SK-N-MC (cell line): Measurements from ENCODE around the gene LMAN1.

Experiments used
- DNase-seq: peaks from one replicate; pipeline ENCODE4 v3.0.0-alpha.2; 2011; ENCODE audit warnings: low read depth, low spot score
- H3K27ac ChIP-seq: fragments of 200-600 bp; sonication (generic); 2 replicates; pipeline ENCODE4 v1.5.1; 2016; ENCODE audit warnings: mixed run types
- H3K36me3 ChIP-seq: fragments of 200-600 bp; sonication (generic); 2 replicates; pipeline ENCODE4 v1.6.1; 2017; ENCODE audit warnings: antibody characterized with exemption, low read length, mixed read lengths; ENCODE audit not compliant: insufficient read depth
- H3K4me3 ChIP-seq: fragments of 200-600 bp; sonication (generic); 2 replicates; pipeline ENCODE4 v1.5.1; 2016
- H3K9ac ChIP-seq: fragments of 200-600 bp; sonication (generic); 2 replicates; pipeline ENCODE4 v1.8.0; 2017; ENCODE audit warnings: mixed run types, mixed read lengths; ENCODE audit not compliant: insufficient read length
- H3K9me3 ChIP-seq: fragments of 200-600 bp; sonication (generic); 2 replicates; pipeline ENCODE4 v1.6.1; 2017; ENCODE audit warnings: low read depth, mild to moderate bottlenecking, antibody characterized with exemption, low read length, moderate library complexity, mixed read lengths
- EZH2 ChIP-seq: fragments of 200-600 bp; sonication (generic); IDR thresholded peaks from one replicate; pipeline ENCODE4 v1.6.1; 2017; ENCODE audit warnings: antibody characterized with exemption
- FOXP2 ChIP-seq: optimal IDR thresholded peaks from 2 replicates; pipeline ENCODE3; 2011; ENCODE audit warnings: mild to moderate bottlenecking, moderate library complexity; ENCODE audit not compliant: insufficient read depth; ENCODE audit errors: extremely low read length, control extremely low read depth
- POLR2AphosphoS5 ChIP-seq: IDR thresholded peaks from 2 replicates; pipeline ENCODE4 v1.6.1; 2012; ENCODE audit warnings: mild to moderate bottlenecking, low read depth, low read length, borderline replicate concordance

LMAN1 gene

DNA sequence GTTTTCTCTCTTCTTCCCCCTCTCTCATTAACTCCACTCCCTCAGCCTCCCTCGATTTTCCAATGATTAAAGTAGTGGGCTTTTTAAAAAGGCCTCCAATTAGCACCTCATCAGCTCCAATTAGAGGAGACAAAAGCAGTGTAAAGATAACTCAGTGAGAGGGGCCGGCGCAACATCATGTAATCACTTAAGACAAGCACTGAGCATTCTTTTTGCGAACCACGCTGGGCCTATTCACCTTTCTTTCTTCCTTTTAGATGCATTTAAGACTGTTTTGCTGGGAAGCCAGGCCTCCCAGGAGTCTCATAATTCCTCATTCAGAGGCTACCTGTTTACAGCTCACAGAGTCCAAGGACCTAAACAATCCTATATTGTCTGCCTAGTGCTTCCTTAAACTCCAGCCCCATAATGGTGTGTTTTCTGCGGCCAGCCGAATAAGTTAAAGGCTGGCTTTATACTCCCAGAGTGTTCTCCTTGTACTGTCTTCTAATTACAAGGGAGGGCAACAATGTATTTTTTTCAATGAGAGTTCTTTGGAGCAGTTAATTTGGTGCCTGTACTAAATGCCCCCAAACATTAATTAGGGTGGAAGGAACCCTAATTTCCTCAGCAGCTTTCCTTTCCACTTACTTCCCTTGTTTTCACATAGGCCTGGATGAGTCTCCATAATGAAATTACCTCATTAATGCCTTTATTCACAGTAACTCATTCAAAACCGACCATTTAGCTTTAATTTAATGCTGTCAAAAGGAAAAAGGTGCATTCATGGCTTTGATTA lies 28.0 kb upstream of the LMAN1 start:
- no peak for DNase-seq
- Histone ChIP-seq H3K9me3 (no peaks in the 10 kb centered on the region), H3K9ac (no peak overlapping the region), H3K36me3 (no peaks in the 10 kb centered on the region), H3K4me3 (no peak overlapping the region), H3K27ac (no peak overlapping the region)
- no peak for TF ChIP-seq POLR2AphosphoS5
- no peak for TF ChIP-seq EZH2
- no peak for TF ChIP-seq FOXP2

DNA sequence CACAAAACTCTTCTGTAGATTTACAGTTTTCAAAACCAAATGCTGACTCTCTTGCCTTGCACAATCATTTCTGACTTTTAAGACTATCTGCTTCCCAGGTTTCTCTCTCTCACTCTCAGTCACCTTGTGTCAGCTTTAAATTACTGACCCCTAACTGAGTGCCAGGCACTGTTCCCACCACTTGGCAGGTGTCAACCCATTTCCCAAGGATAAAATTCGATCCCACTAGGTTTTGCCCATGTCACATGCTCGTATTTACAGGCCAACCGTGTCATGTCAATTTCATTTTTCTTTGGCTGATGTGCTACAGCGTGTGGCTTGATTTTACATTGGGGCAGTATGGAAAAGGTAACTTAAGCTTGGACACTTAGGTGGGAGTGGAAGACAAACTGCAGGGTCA lies 26.1 kb upstream of the LMAN1 start:
- Histone ChIP-seq H3K36me3 (no peaks in the 10 kb centered on the region), H3K27ac (no peak overlapping the region), H3K9ac (no peak overlapping the region), H3K9me3 (no peaks in the 10 kb centered on the region), H3K4me3 (no peak overlapping the region)
- no peak for DNase-seq
- TF ChIP-seq POLR2AphosphoS5, result no peak
- TF ChIP-seq EZH2, result no peak
- no peak for TF ChIP-seq FOXP2

DNA sequence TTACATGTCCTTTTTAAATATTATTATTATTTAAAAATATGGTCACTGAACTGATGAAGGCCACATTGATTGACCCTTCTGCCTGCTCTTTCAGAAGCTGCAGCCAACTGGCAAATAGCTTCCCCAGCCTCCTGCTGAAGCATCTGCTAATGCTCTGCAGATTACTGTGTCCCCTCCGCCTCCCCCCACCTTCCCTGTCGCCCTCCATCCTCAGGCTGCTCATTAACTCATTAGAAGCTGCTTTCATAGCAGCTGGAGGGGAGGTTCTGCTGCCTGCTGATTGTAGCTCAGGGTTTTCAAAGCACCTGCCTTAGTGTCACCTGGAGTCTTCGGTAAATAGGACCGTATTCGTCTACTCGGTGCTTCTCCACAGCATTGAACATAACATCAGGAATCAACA lies 24.8 kb upstream of the LMAN1 start:
- Histone ChIP-seq H3K4me3 (no peak overlapping the region), H3K9me3 (no peaks in the 10 kb centered on the region), H3K27ac (no peak overlapping the region), H3K36me3 (no peaks in the 10 kb centered on the region), H3K9ac (no peak overlapping the region)
- TF ChIP-seq FOXP2 (no peak), EZH2 (no peak), POLR2AphosphoS5 (no peak)
- DNase-seq, result no peak

DNA sequence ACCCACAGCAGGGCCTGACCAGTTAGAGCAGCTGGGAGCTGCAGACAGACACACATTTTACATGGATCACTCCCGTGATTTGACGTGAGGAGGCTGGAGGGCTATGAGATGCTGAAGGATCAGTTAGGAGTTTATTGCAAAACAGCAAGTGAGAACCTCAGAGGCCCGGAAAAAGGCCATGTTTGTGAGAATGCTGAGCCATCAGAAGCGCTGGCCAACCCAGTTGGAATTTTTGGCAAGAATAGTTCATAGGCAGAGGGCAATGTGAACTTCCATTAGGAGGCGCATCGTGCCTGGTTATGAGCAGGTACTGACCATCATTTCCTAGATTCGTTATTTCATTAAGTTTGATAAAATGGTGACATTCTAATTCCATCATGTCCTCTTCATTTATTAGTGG lies 23.3 kb upstream of the LMAN1 start:
- no peaks in the 10 kb centered on the region for H3K36me3 ChIP-seq

DNA sequence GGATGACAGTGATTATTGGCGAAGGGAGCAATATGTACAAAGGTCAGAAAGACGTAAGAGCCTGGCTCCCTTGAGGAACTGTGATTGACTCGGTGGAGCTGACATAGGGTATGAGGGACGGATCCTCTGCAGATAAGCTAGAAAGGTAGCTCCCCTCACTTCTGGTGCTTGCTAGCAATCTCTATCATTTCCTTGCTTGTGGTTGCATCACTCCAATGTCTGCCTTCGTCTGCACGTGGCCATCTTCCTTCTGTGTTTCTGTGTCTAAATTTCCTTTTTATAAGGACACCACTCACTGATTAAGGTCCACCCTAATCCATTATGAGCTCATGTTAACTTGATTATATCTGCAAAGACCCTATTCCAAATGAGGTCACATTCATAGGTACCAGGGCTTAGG lies 22.9 kb upstream of the LMAN1 start:
- Histone ChIP-seq H3K4me3 (no peak overlapping the region), H3K36me3 (no peaks in the 10 kb centered on the region), H3K9me3 (no peaks in the 10 kb centered on the region), H3K27ac (no peak overlapping the region), H3K9ac (no peak overlapping the region)
- no peak for DNase-seq
- TF ChIP-seq FOXP2, result no peak
- no peak for TF ChIP-seq EZH2
- TF ChIP-seq POLR2AphosphoS5, result no peak

More for the DNA sequence above, 23.3 kb upstream of the LMAN1 start:
- no peak overlapping the region for H3K4me3 ChIP-seq
- no peaks in the 10 kb centered on the region for H3K9me3 ChIP-seq
- TF ChIP-seq FOXP2, result no peak
- TF ChIP-seq EZH2, result no peak
- no peak for TF ChIP-seq POLR2AphosphoS5
- H3K27ac ChIP-seq, result no peak overlapping the region
- no peak for DNase-seq
- no peak overlapping the region for H3K9ac ChIP-seq

DNA sequence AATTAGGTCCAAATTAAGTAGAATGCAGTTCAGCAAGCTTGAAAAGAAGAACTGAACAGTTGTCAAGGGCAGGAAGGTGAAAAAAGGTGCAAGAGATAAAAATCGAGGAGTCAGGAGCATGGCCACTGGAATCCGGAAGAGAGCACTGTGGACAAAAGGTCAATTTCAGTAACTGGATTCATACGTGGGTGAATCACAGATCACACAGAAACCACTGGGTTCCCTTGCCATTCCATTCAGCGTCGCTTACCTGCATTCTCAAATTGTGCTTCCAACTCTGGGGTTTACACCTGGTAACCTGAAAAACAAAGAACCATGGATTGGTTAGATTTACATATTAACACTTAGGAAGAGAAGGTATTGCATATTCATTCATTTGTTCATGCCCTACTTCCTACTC lies 21.6 kb upstream of the LMAN1 start:
- H3K36me3 ChIP-seq, result no peaks in the 10 kb centered on the region
- H3K9me3 ChIP-seq, result no peaks in the 10 kb centered on the region
- no peak for TF ChIP-seq POLR2AphosphoS5
- no peak for TF ChIP-seq FOXP2
- TF ChIP-seq EZH2, result no peak
- H3K4me3 ChIP-seq, result no peak overlapping the region
- H3K27ac ChIP-seq, result no peak overlapping the region
- H3K9ac ChIP-seq, result no peak overlapping the region
- no peak for DNase-seq

DNA sequence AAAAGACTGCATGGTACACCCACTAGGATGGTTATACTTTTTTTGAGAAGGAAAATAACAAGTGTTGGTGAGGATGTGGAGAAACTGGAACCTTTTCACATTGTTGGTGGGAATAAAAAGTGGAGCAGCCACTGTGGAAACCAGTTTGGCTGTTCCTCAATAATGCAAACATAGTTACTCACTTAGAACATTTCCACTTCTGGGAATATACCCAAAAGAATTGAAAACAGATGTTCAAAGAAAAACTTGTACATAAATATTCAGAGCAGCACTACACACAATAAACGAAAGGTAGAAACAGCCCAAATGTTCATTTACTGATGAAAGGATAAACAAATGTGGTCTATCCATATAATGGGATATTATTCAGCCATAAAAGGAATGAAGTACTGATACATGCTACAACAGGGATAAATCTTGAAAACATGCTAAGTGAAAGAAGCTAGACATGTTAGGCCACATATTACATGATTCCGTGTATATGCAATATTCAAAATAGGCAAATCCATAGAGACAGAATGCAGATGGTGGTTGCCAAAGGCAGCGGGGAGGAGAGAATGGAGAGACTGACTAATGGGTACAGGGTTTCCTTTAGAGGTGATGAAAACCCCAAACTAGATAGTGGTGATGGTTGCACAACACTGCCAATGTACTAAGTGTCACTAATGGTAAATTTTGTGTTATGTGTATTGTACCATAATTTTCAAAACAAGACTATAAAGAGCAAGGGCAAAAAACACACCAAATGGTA lies 20.9 kb upstream of the LMAN1 start:
- no peak for TF ChIP-seq FOXP2
- no peak for TF ChIP-seq POLR2AphosphoS5
- no peak for TF ChIP-seq EZH2
- Histone ChIP-seq H3K27ac (no peak overlapping the region), H3K36me3 (no peaks in the 10 kb centered on the region), H3K9me3 (no peaks in the 10 kb centered on the region), H3K4me3 (no peak overlapping the region), H3K9ac (no peak overlapping the region)
- DNase-seq, result no peak

DNA sequence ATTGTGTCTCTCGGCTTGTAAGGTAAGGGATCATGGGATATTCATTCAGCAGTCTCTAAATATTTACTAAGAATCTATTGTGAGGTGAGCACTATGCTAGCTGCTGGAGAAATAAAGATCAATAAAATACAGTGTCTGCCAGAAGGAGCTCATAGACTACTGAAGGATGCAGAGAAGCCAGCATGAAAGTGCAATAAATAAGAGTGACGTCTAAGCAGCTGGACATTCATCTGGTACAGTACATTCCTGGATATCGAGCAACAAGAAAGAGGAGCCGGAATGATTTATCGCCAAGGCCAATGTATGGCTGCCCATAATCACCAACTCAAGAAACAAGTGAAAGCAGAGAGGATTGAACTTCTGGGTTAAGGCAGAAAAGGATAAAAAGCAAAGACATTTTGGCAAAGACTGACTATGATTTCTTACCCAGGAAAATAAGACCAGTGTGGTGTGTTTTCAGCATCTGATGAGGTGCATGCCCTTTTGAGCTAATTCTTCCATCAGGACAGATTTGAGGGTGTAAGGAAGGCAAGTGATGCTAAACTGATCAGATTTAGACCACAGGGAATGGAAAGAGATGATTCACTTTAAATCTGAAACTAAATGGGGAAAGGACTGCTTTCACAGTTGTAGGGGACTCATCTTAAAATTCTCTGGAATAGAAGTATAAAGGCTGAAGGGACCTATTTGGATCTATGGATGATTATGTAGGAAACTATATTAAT lies 18.7 kb upstream of the LMAN1 start:
- no peaks in the 10 kb centered on the region for H3K36me3 ChIP-seq
- no peak overlapping the region for H3K9ac ChIP-seq
- DNase-seq, result no peak
- H3K4me3 ChIP-seq, result no peak overlapping the region
- H3K27ac ChIP-seq, result no peak overlapping the region
- TF ChIP-seq EZH2 (no peak), FOXP2 (no peak), POLR2AphosphoS5 (no peak)
- no peaks in the 10 kb centered on the region for H3K9me3 ChIP-seq
